HG02678 (cell line): ENCODE measurements around the gene WDR4.
"Not testable (repeated sequence)": the region's sequence is repeated elsewhere in the genome, so short reads cannot be mapped to it uniquely, and the experiment has no call there.

Experiments
- ATAC-seq: cut with Tn5 transposase; IDR thresholded peaks from one replicate; pipeline ENCODE4 v1.9.1; 2021; ENCODE audit warnings: mild to moderate bottlenecking, moderate library complexity; ENCODE audit not compliant: unreplicated experiment

WDR4 gene

DNA sequence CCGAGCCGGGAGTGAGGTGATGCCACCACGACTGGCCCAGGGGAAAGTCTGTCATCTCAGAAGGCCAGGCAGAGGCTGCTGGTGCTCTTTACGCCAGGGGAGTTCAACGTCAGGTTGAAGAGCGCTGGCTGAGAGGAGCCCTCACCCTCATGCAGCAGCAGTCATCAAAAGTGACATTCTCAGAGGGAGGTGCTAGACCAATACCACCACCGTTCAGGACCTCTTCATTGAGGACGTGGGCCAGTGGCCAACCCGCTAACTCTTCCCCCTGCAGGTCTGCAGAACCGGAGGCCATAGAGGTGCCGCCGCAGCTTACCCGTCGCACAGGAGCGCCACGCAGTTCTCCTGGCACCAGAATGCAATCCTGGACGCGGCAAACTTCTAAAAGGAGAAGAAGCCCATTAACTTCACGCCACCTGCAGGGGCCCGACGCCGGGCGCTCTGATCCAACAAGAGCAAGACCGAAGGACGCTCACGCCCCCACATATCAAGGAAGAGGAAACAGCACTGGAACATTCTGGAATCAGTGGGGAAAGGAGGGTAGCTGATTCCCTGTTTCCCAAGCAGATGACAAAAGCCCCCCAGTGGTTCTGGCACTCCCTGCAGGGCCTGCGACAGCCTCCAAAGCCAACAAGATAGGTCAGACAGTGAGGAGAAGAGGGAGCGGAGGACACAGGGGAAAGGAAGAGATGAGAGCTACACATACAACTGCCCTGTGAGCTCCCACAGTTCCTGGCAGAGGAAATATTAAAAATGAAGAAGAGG lies 24.9 kb downstream of the WDR4 start:
- no peak for ATAC-seq

DNA sequence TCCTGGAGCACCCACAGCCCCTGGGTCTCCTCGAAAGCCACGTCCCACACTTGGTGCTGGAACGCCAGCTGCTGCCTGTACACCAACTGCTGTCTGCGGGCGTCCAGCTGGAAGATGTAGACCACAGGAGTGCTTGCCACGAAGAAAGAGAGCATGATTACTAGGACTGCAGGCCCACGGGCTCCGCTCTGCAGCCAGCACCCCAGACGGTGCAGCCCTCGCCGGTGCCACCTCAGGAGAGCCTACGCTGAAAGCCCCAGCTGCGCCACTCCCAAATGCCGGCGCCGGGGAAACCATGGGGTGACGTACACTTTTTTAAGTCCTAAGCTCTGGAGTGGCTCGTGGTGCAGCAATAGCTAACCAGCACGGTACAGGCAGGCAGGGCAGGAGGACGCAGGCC lies 25.7 kb downstream of the WDR4 start:
- ATAC-seq: no peak

DNA sequence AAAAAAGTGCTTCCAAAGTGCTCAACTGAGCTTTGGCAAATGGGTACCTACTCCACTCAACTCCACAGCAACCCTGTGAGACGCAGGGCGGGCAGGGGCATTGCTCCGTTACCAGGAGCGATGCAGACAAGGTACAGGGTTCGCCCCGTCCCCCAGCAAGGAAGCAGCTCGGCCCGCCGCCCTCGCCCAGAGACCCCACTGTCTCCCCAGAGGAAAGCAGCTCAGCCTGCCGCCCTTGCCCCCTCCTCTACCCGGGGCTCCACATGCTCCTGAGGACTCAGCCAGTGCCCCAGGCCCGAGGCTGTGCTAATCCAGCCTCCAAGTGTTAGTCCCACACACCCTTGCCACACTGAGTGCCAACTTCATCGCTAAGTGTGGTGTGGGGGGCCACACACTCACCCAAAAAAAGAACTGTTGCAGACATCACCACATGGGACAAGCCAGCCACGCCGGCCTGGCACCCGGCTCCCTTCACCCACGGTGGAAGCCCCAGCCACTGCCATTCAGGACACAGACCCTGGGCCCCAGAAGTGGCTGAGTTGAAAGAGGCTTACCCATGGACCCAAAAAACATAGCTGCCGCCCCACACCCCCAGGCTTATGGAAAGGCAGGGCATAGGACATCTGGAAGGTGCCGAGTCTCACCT lies 26.3 kb downstream of the WDR4 start:
- ATAC-seq: no peak

DNA sequence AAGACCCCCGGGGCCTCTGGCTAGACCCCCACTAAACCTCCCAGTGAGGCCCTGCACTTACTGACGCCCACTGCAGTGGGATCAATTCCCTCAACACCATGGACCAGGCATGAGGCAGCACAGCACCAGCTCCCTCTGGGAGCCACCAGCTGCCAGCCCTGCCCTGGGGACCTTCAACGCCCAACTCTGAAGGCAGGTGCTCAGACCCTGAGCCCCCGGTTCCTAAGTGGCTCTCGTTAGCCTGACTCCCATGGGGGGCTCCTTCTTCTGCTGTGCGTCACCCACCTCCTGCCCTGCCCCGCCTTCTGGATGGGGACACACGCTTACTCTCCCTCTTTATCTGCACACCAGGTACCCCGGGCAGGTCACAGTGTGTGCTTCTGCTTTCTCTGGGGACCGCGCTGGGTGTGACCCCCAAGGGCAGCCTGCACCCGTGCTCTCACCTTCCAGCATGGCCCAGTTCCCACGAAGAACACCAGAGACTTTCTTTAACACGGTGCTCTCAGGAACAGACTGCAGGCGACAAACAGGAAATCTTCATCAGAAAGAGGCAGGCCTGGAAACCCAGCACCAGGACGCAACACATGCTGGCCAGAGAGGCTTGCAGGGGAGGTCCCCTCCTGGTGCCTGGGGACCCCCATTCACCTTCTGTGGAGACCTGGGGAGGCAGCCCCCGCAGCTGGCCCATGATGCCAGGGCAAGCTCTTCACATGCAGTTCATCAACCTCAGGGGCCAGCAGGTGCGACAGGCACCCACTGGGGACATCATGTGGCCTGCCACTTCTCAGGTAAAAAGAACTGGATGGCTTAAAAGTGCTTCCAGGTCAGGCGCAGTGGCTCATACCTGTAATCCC lies 27.3 kb downstream of the WDR4 start:
- ATAC-seq: no peak

DNA sequence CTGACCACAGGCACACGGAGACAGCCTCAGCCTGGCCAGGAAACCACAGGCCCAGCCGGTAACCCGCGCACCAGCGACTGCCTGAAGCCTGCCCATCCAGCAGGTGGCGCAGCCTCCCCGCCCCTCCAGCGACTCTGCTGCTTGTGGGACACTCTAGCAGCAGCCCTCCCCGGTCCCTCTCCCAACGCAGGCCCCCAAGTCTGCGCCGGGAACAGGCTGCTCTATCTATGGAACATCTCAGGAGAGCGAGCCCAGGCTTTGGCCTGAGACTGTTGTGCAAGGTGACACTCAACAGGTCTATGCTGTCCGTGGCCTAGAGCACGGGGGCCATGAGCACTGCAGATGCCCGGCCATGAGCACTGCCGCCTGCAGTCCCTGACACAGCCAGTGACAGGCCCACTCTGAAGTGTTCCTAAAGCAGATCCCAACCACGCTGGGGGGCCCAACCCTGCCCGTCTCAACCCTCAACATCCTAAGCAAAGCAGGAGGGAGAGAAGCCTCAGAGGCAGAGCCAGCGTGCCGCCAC lies 28.4 kb downstream of the WDR4 start:
- no peak for ATAC-seq

DNA sequence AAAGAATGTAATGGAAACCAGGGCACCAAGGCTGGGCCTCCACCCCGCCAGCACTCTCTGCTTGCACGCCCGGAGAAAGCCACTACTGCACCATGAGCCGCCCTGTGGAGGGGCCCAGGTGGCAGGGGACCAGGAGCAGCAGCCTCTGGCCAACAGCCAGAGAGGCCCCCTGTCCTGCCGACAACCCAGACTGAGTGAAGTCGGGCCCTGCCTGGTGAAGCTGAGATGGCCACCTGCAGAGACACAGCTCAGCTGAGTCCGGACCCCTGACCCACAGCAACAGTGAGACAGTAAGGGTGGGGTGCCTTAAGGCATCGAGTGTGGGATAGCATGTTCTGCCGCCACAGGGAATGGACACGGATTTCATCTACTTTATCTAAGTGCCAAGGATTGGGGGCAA lies 28.9 kb downstream of the WDR4 start:
- ATAC-seq: no peak

DNA sequence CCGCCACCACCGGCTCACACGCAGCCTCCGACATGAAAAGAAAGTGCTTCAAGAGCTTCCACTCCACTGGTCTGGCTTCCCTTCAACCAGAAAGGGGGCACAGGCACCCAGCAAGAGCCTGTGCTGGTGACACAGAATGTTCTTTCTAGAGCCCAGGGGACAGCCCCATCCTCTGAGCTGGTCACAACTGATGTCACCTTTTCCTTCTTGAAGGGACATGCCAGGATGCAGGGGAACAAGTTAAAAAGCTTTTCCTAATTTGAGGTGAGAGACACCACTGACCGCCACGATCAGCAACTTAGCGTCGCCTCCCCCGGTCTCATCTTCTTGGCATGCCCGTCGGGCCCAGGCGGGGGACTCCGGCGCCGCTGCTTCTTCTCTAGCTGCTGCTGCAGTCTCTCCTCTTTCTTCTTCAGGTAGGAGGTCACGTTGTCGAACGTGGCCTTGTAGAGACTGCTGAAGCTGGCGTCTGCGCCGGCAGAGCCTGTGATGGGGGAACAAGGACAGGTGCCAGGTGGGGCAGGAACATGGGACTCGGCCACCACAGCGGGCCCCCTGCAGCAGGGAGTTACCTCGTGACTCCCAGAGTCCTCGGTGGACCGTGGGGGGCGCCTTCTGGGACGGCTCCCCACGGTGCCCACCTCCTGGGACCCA lies 29.5 kb downstream of the WDR4 start:
- ATAC-seq: no peak

DNA sequence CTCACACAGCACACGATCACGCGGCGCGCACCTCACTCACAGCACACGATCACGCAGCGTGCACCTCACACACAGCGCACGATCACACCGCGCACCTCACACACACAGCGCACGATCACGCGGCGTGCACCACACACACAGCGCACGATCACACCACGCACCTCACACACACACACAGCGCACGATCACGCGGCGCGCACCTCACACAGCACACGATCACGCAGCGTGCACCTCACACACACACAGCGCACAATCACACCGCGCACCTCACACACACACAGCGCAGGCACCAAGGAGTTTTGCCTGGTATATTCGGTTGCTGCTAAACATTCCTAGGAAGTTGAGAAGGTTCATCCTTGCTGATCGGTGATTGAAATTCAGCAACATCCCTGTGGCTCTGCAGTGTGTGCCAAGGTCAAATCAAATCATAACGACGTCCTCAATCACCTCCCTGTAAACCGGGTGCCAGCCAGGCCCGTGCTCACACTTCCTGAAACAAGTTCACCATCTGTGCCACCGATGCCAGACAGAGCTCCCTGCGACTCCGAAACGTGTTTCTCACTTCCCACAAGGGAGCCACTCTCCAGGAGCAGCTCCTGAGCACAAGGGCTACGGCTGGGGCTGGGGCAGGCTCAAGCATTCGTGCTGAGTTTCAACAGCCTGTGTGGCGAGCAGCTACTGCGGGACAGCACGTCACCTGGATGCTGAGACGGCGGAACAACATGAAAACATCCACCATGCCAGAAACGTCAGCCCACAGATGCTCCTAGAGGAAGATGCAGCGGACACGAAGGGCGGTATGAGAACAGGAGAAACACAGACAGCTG lies 30.2 kb downstream of the WDR4 start:
- ATAC-seq: no peak

DNA sequence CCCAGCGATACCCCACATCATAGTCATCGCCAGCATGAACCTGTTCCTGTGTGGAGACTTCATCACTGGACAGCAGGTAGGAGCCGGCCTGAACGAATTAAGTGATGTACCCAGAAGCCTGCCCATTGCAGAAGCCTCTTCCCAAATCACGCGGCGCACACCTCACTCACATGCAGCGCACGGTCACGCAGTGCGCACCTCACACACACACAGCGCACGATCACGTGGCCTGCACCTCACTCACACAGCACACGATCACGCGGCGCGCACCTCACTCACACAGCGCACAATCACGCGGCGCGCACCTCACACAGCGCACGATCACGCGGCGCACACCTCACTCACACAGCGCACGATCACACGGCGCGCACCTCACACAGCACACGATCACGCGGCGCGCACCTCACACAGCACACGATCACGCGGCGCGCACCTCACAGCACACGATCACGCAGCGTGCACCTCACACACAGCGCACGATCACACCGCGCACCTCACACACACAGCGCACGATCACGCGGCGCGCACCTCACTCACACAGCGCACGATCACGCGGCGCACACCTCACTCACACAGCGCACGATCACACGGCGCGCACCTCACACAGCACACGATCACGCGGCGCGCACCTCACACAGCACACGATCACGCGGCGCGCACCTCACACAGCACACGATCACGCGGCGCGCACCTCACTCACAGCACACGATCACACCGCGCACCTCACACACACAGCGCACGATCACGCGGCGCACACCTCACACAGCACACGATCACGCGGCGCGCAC lies 31.0 kb downstream of the WDR4 start:
- not testable (repeated sequence) for ATAC-seq

DNA sequence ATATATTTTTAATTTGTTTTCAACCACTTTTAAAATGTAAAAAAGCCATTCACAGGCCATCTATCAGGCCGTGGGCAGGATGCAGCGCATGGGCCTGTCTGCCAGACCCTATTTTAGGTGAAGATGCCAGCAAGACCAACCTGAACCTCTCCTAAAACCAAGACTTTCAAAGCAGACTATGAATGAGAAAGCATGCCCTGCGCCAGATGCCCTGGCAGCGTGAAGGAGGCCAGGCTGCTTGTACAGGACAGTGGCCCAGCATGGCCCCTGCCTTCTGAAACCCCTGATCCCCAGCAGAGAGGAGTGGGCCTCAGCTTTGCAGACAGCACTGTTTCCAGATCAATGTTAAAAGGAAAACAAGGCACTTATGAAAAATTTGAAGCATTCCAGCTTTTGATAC lies 31.6 kb downstream of the WDR4 start:
- ATAC-seq: no peak

DNA sequence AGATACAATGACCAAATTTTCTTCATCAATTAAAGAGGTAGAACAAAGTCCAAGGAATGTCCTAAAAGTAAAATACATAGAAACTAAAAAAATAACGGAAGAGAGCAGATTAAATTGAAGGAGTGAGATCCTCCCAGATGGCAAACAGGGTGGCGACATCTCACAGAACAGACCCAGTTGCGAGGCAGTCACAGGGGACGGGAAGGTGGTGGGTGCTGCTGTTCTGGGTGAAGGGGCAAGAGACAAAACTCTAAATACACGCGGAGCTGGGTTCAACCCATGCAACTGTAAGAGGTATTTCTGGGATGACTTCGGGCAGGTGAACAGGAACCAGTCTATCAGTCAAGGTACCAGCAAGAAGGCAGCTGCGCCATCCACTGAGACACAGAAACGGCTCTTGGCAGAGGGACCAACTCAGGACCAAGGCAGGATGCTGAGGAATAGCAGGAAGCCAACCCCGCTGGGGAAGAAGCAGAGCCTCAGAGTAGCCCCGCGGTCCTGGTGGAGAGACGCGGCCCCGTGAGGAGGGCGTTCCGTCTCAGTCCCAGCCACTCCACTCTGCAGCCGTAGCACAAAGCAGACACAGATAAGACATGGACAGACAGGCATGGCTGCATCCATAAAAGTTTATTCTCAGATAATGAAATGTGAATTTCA lies 32.2 kb downstream of the WDR4 start:
- ATAC-seq: no peak

DNA sequence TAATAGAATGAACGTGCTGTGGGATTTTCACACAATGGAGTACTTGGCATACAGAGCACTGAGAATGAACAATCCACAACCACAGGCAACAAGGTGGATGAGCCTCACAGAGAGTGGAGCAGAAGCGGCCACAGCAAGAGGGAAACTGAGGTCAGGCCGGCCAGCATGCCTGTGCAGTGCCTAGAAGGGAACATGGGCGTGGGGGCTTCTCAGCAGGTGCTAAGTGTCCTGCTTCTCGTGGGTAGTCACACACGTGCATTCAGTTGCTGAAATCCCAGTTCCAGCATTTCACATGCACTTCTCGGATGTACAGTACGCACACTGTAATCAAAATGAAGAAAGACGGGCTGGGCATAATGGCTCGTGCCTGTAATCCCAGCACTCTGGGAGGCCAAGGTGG lies 33.1 kb downstream of the WDR4 start:
- ATAC-seq: no peak

DNA sequence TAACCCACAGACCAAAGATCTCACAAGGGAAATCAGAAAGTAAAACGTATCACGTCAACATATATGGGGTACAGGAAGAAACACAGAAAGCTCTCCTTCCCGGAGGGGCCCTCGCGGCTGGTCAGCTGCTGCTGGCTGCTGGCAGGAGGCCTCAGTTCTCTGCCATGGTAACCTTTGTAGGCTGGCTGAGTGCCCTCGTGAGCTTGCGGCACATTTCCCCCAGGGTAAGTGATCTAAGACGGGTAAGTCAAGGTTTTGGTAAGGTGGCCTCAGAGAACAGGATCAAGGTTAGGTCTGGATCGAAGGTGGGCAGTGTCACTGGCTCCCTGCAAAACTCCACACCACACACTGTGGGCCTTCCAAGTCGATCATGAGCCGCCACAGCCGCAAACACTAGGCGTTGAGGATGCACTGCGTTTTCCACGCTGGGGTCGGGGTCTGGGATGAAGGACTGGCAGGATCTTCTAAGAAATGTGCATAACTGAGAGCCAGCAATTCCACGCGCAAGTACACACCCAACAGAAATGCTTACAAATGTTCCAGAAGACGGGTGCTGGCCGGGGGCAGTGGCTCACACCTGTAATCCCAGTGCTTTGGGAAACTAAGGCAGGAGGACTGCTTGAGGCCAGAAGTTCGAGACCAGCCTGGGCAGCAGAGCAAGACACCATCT lies 33.9 kb downstream of the WDR4 start:
- no peak for ATAC-seq

DNA sequence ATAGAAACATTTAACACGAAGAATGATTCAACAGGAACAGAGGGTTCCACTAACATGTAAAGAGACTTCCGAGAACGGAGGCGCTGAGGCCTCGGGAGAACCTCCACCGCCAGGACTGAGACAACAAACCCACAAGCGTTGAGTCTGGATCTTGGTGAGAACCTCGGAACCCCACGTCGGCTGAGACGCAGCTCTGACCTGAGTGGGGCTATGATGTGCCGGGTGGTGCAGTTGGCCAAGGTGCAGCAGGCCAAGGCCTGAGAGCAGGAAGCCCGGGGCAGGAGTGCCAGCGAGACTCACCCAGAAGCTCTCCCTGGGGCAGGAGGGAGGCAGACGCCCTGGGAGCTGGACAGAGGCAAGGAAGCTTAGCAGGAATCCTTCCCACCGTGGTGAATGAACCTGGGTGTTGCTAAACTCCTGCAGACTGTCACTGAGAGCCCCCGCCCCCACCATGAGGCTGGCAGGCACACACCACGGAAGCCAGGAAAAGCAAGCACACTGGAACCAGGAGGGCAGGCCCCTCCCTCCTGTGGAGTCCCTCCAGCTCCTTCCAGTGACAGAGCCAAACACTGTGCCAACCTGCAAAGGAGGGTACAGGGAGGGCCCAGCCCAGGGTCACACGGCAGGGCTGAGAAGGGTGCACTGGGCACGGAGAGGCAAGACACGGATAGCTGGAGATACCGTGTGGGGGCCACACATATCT lies 34.8 kb downstream of the WDR4 start:
- ATAC-seq: no peak

DNA sequence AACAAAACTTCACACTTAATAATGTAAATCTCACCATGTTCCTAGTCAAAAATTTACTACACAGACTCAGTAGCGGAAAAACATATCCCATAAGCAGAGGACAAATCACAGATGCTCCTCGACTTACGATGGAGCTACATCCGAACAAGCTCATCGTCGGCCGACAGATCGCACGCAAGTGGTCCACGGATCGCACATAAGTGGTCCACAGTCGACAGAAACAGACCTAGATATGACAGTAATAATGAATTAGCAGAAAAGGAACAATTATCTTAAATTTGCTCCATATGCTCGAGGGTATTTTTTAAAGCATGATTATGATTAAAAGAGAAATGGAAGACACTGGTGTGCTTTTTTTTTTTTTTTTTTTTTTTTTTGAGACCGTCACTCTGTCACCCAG lies 36.3 kb downstream of the WDR4 start:
- ATAC-seq: no peak

DNA sequence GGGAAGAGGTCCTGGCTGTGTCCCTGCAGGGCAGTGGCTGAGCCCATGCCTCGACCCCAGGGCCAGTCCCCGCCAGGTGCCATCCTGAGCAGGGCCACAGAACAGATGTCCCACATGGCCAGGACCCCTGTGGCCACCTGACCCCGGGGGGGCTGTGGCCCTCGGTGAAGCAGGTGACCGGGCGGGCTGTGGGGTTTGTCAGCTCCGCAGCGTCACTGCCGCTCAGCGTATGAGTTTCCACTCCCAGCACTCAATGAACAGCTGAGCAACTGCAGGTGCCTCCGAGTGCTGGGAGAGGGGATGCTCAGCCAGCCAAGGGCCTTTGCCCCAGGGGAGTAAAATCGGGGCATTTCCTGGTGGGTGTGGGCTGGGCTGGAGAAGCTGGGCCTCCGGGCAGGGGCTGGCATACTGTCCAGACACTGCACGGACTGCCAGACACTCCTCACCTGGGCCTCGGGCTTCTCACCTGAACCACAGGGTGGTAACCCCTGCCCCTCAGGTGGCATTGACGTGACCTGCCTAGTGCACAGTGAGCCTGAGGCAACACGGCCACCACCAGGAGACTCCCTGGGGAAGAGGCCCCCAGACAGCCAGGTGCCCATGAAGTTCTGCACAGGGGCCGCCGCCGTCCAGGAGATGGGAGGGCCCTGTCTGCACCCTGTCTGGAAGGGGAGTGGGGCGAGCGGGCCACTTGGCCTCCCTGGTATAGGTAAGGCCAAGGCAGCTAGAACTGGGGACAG lies 37.3 kb downstream of the WDR4 start:
- ATAC-seq: not testable (repeated sequence)
